Measurements from ENCODE around the gene SGO2. TPM values are rescaled to one million over a fixed set of nuclear protein-coding genes. Genes with fewer than 3 reads are reported as not detected.
A peak's percentile ranks its signal among the peaks of the same experiment; 100 is the strongest.

Gene SGO2
- total and polyA plus RNA-seq, 2 donors (not counting 3 experiments of a cell fraction or from before 2014, with no cell fraction given) = 1.7 to 20.5 TPM

GRCh38 chr2:200603972-200604371 is 78.0 kb downstream of the SGO2 start:
- intact Hi-C loops (cut with micrococcal nuclease) (no loop called here), dilution Hi-C loops (cut with MboI; ENCODE audit: extremely low pct_ligation_motif_present, low sequenced_read_pairs) (no loop called here)
- H3K79me2 ChIP-seq (ENCODE audit: control insufficient read depth, insufficient read depth, low read length) = no peaks in the 10 kb centered on the region
- no peak overlapping the region for H3K4me2 ChIP-seq (ENCODE audit: insufficient read depth, low read length)
- H4K20me1 ChIP-seq (replicated peaks; ENCODE audit: control insufficient read depth, extremely low read depth, insufficient read depth, low read length) = no peaks in the 10 kb centered on the region
- no peak for DNase-seq (ENCODE audit: low read depth, low spot score)
- ChIA-PET CTCF (interaction anchor here (1.0 to 2.0 kb wide), 5 partner anchors 13 to 630 kb away, joined by 4 to 5 read pairs (median 4); partner anchors contain the start of gene AOX1), POLR2A (no interaction called here)
- FAIRE-seq = no peak
- TF ChIP-seq EZH2 (IDR thresholded peaks at IDR 0.05; ENCODE audit: borderline replicate concordance, low read depth, low read length, severe bottlenecking) (no peak), FOS (IDR thresholded peaks at IDR 0.05; ENCODE audit: borderline replicate concordance, insufficient read depth, low read length) (peak; percentile 52)
- no peaks in the 10 kb centered on the region for H3K9me3 ChIP-seq (replicated peaks; ENCODE audit: control insufficient read depth, insufficient read depth, low read length)
- no peaks in the 10 kb centered on the region for H3K4me1 ChIP-seq (ENCODE audit: control insufficient read depth, extremely low read depth, insufficient read depth, low read length)
- no peak overlapping the region for H2AFZ ChIP-seq (ENCODE audit: low read depth, low read length)
- H3K36me3 ChIP-seq (ENCODE audit: control insufficient read depth in 2 of 2, extremely low read depth in 1 of 2, insufficient read depth in 2 of 2, low read length in 2 of 2) = no peaks in the 10 kb centered on the region
- no peak overlapping the region for H3K4me3 ChIP-seq (replicated peaks in 1 of 3; ENCODE audit: insufficient read depth in 1 of 3, low read depth in 1 of 3, low read length in 3 of 3)
- H3K9me1 ChIP-seq (replicated peaks; ENCODE audit: control insufficient read depth, extremely low read depth, insufficient read depth, low read length) = no peaks in the 10 kb centered on the region
- peaks cover 0 to 3% of the 10 kb centered on the region in 2 experiments for H3K27me3 ChIP-seq (ENCODE audit: control insufficient read depth in 2 of 2, insufficient read depth in 2 of 2, low read length in 2 of 2)
- no TSS peak for BruUV-seq (replicated peaks)
- no peak overlapping the region for H3K27ac ChIP-seq (ENCODE audit: insufficient read depth, low read depth, low read length)
- H3K9ac ChIP-seq (replicated peaks; ENCODE audit: extremely low read depth, insufficient read depth, low read length) = no peak overlapping the region

GRCh38 chr2:200604571-200605255 is 78.7 kb downstream of the SGO2 start:
- DNase-seq (ENCODE audit: low read depth, low spot score) (no peak), FAIRE-seq (no peak)
- Histone ChIP-seq H3K27me3 (ENCODE audit: control insufficient read depth in 2 of 2, insufficient read depth in 2 of 2, low read length in 2 of 2) (peaks cover 0 to 3% of the 10 kb centered on the region in 2 experiments), H3K9ac (replicated peaks; ENCODE audit: extremely low read depth, insufficient read depth, low read length) (no peak overlapping the region), H2AFZ (ENCODE audit: low read depth, low read length) (no peak overlapping the region), H3K4me3 (replicated peaks in 1 of 3; ENCODE audit: insufficient read depth in 1 of 3, low read depth in 1 of 3, low read length in 3 of 3) (no peak overlapping the region), H3K9me3 (replicated peaks; ENCODE audit: control insufficient read depth, insufficient read depth, low read length) (no peaks in the 10 kb centered on the region), H3K36me3 (ENCODE audit: control insufficient read depth in 2 of 2, extremely low read depth in 1 of 2, insufficient read depth in 2 of 2, low read length in 2 of 2) (no peaks in the 10 kb centered on the region), H3K9me1 (replicated peaks; ENCODE audit: control insufficient read depth, extremely low read depth, insufficient read depth, low read length) (no peaks in the 10 kb centered on the region), H3K4me2 (ENCODE audit: insufficient read depth, low read length) (no peak overlapping the region), H4K20me1 (replicated peaks; ENCODE audit: control insufficient read depth, extremely low read depth, insufficient read depth, low read length) (no peaks in the 10 kb centered on the region), H3K79me2 (ENCODE audit: control insufficient read depth, insufficient read depth, low read length) (no peaks in the 10 kb centered on the region), H3K4me1 (ENCODE audit: control insufficient read depth, extremely low read depth, insufficient read depth, low read length) (peaks cover 2% of the 10 kb centered on the region), H3K27ac (ENCODE audit: insufficient read depth, low read depth, low read length) (no peak overlapping the region)
- BruUV-seq (replicated peaks) = no TSS peak
- intact Hi-C loops (cut with micrococcal nuclease) (no loop called here), dilution Hi-C loops (cut with MboI; ENCODE audit: extremely low pct_ligation_motif_present, low sequenced_read_pairs) (no loop called here)
- ChIA-PET CTCF (interaction anchor here (1.2 to 2.0 kb wide), 2 partner anchors 12 to 631 kb away, joined by 4 to 5 read pairs; no protein-coding TSS in a partner anchor), POLR2A (no interaction called here)
- TF ChIP-seq MYC (IDR thresholded peaks at IDR 0.05; ENCODE audit: low read depth, low read length) (no peak), GATA2 (IDR thresholded peaks at IDR 0.05; ENCODE audit: insufficient read depth, insufficient read length, low read depth, low read length) (no peak), POLR2A (IDR thresholded peaks at IDR 0.05; ENCODE audit: low read depth, low read length) (no peak), CTCF (IDR thresholded peaks at IDR 0.05; ENCODE audit: extremely low read depth in 1 of 2, insufficient read depth in 1 of 2, low read depth in 1 of 2, low read length in 2 of 2) (no peak), POLR2AphosphoS5 (IDR thresholded peaks at IDR 0.05; ENCODE audit: insufficient read depth, low read depth, low read length) (no peak), MAX (IDR thresholded peaks at IDR 0.05; ENCODE audit: insufficient read depth, insufficient read length) (no peak), EZH2 (IDR thresholded peaks at IDR 0.05; ENCODE audit: borderline replicate concordance, low read depth, low read length, severe bottlenecking) (no peak), JUN (IDR thresholded peaks at IDR 0.05; ENCODE audit: borderline replicate concordance, insufficient read depth, insufficient read length, low read depth) (no peak), FOS (IDR thresholded peaks at IDR 0.05; ENCODE audit: borderline replicate concordance, insufficient read depth, low read length) (no peak)
